Cardiac muscle cell (in vitro differentiated cells and primary cell): ENCODE results near the gene TGFBR3. TPM values are rescaled to one million over a fixed set of nuclear protein-coding genes. Genes with fewer than 3 reads are reported as not detected.

ENCODE experiments used
- DNase-seq, 2 donors: peaks; one replicate each; pipeline versions ENCODE4 v3.0.0 to v3.0.0-alpha.2; 2010 to 2017; ENCODE audit warnings: low read depth in 1 of 2, low spot score in 1 of 2
- H3K27ac ChIP-seq: fragments of 200-600 bp; sonication (generic); 2 replicates; pipeline ENCODE4 v1.5.1; 2016
- H3K27me3 ChIP-seq: fragments of 200-600 bp; sonication (generic); 2 replicates; pipeline ENCODE4 v1.6.0; 2016; ENCODE audit warnings: control low read depth
- H3K36me3 ChIP-seq: fragments of 200-600 bp; sonication (generic); 2 replicates; pipeline ENCODE4 v1.5.1; 2016; ENCODE audit warnings: control low read depth
- H3K4me1 ChIP-seq: fragments of 200-600 bp; sonication (generic); 2 replicates; pipeline ENCODE4 v1.8.1; 2017; ENCODE audit warnings: low read depth, mild to moderate bottlenecking, mixed run types
- H3K4me3 ChIP-seq: fragments of 200-600 bp; sonication (generic); 2 replicates; pipeline ENCODE4 v1.5.1; 2016; ENCODE audit warnings: mild to moderate bottlenecking
- H3K9me3 ChIP-seq: fragments of 200-600 bp; sonication (generic); 2 replicates; pipeline ENCODE4 v1.5.1; 2017; ENCODE audit warnings: low read depth, mild to moderate bottlenecking, control low read depth
- polyA plus RNA-seq: library from polyadenylated mRNA; unstranded; fragments of >200 nt; fragmentation: Nextera tagmentation; extraction: Ambion mirVana; gene quantifications from 2 replicates; pipeline ENCODE4 v1.2.1, GENCODE V29; 2016
- total RNA-seq: library from RNA; depleted of rRNA; stranded (reverse); fragments of >200 nt; gene quantifications from 2 replicates; pipeline ENCODE4 v1.2.3, GENCODE V29; 2016
- TF ChIP-seq, protein P1 (sequence below): IDR thresholded peaks from 2 replicates; pipeline ENCODE4 v1.5.1; 2012; ENCODE audit warnings: low read depth, mild to moderate bottlenecking, low read length

The TGFBR3 gene
- total and polyA plus RNA-seq, 2 experiments from 2014 or later, result 10.3 to 11.8 TPM

- Histone ChIP-seq H3K27me3 (no peaks in the 10 kb centered on the region), H3K9me3 (no peaks in the 10 kb centered on the region), H3K27ac (no peak overlapping the region), H3K4me3 (no peak overlapping the region), H3K4me1 (peaks cover 5% of the 10 kb centered on the region), H3K36me3 (no peaks in the 10 kb centered on the region)
- DNase-seq, result peak in 1 of 2 donors; percentile 55
- TF ChIP-seq, protein P1, sequence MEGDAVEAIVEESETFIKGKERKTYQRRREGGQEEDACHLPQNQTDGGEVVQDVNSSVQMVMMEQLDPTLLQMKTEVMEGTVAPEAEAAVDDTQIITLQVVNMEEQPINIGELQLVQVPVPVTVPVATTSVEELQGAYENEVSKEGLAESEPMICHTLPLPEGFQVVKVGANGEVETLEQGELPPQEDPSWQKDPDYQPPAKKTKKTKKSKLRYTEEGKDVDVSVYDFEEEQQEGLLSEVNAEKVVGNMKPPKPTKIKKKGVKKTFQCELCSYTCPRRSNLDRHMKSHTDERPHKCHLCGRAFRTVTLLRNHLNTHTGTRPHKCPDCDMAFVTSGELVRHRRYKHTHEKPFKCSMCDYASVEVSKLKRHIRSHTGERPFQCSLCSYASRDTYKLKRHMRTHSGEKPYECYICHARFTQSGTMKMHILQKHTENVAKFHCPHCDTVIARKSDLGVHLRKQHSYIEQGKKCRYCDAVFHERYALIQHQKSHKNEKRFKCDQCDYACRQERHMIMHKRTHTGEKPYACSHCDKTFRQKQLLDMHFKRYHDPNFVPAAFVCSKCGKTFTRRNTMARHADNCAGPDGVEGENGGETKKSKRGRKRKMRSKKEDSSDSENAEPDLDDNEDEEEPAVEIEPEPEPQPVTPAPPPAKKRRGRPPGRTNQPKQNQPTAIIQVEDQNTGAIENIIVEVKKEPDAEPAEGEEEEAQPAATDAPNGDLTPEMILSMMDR, result peak; percentile 28
These were observed 185.6 kb downstream of the TGFBR3 start for GRCh38 chr1:91700332-91700731.

GRCh38 chr1:91699339-91699974 lies 186.5 kb downstream of the TGFBR3 start:
- H3K36me3 ChIP-seq, result no peaks in the 10 kb centered on the region
- no peaks in the 10 kb centered on the region for H3K9me3 ChIP-seq
- H3K27me3 ChIP-seq, result no peaks in the 10 kb centered on the region
- TF ChIP-seq, protein P1, result no peak
- no peak overlapping the region for H3K4me3 ChIP-seq
- peak; percentile 34 to 71 for DNase-seq
- H3K27ac ChIP-seq, result no peak overlapping the region
- H3K4me1 ChIP-seq, result peaks cover 5% of the 10 kb centered on the region

DNA sequence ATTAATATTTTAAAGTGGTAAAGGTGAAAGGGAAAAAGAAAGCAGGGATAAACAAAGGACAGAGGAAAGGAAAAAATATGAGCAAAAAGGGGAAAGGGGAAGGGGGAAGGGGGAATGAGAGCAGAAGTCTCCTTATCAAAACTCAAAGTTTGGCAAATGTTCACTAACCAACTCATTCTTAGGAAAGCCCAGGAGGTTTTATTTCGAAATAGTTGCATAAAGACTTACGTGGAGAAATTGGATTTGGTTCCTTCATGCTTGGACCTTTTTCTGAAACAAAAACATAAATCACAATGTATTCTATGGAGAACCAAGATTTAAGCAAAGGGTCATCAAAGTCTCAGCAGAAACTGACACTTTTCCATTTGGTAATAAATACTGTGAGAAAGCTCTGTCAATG lies 188.1 kb downstream of the TGFBR3 start:
- DNase-seq, result peak in 1 of 2 donors; percentile 92
- Histone ChIP-seq H3K4me1 (peaks cover 5% of the 10 kb centered on the region), H3K9me3 (no peaks in the 10 kb centered on the region), H3K36me3 (no peaks in the 10 kb centered on the region), H3K27ac (no peak overlapping the region), H3K27me3 (no peaks in the 10 kb centered on the region), H3K4me3 (no peak overlapping the region)
- TF ChIP-seq, protein P1, result no peak

GRCh38 chr1:91697416-91697815 lies 188.5 kb downstream of the TGFBR3 start:
- TF ChIP-seq, protein P1, result no peak
- Histone ChIP-seq H3K27ac (no peak overlapping the region), H3K27me3 (no peaks in the 10 kb centered on the region), H3K4me1 (peaks cover 5% of the 10 kb centered on the region), H3K4me3 (no peak overlapping the region), H3K9me3 (no peaks in the 10 kb centered on the region), H3K36me3 (no peaks in the 10 kb centered on the region)
- peak in 1 of 2 donors; percentile 67 for DNase-seq

- H3K27me3 ChIP-seq, result no peaks in the 10 kb centered on the region
- TF ChIP-seq, protein P1, result no peak
- peaks cover 5% of the 10 kb centered on the region for H3K4me1 ChIP-seq
- H3K4me3 ChIP-seq, result no peak overlapping the region
- no peak for DNase-seq
- H3K9me3 ChIP-seq, result no peaks in the 10 kb centered on the region
- no peaks in the 10 kb centered on the region for H3K36me3 ChIP-seq
- no peak overlapping the region for H3K27ac ChIP-seq
These were observed 189.6 kb downstream of the TGFBR3 start for GRCh38 chr1:91696321-91696720.

DNA sequence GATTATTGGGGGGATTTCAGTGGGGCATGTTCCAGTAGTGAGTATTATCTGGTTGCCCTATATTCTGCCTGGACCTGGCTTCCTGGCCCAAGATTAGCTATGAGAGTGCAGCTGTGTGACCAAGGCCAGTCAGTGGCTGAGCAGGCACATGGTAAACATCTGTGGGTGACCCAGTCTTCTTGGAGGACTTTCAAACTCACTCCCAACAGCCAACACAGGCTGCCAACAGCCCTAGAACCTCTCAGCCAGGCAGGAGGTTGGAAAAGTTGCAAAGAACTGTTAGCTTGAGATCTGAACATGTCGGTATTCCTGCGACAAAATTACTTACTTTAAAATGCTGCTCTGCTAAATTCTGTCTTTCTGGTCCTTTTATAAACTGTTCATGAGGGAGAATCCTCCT lies 192.4 kb downstream of the TGFBR3 start:
- peaks cover 5% of the 10 kb centered on the region for H3K4me1 ChIP-seq
- TF ChIP-seq, protein P1, result no peak
- no peak overlapping the region for H3K27ac ChIP-seq
- no peaks in the 10 kb centered on the region for H3K36me3 ChIP-seq
- DNase-seq, result peak in 1 of 2 donors; percentile 52
- H3K4me3 ChIP-seq, result no peak overlapping the region
- H3K27me3 ChIP-seq, result no peaks in the 10 kb centered on the region
- no peaks in the 10 kb centered on the region for H3K9me3 ChIP-seq
